Trophoblast cell (in vitro differentiated cells and primary cell): ENCODE results near the gene ALPP.

Experiments
- DNase-seq, 2 donors: peaks; one replicate each; pipeline ENCODE4 v3.0.0-alpha.2; 2016
- H2AFZ ChIP-seq: 2 replicates; pipeline ENCODE4 v1.6.1; 2013; ENCODE audit warnings: low read length, moderate library complexity, mild to moderate bottlenecking; ENCODE audit not compliant: insufficient read depth, poor library complexity
- H2AK5ac ChIP-seq: 2 replicates; pipeline ENCODE4 v1.6.1; 2013; ENCODE audit warnings: mild to moderate bottlenecking, low read length
- H2BK120ac ChIP-seq: 2 replicates; pipeline ENCODE4 v1.6.1; 2013; ENCODE audit warnings: low read length, mild to moderate bottlenecking, moderate library complexity; ENCODE audit not compliant: insufficient read depth, poor library complexity
- H2BK12ac ChIP-seq: 2 replicates; pipeline ENCODE4 v1.6.1; 2013; ENCODE audit warnings: mild to moderate bottlenecking, low read length, moderate library complexity
- H2BK5ac ChIP-seq: 2 replicates; pipeline ENCODE4 v1.6.1; 2013; ENCODE audit warnings: low read length, low read depth, moderate library complexity, mild to moderate bottlenecking; ENCODE audit not compliant: poor library complexity
- H3K14ac ChIP-seq: 2 replicates; pipeline ENCODE4 v1.6.1; 2013; ENCODE audit warnings: mild to moderate bottlenecking, low read length
- H3K18ac ChIP-seq: 2 replicates; pipeline ENCODE4 v1.6.1; 2013; ENCODE audit warnings: mild to moderate bottlenecking, low read length
- H3K23ac ChIP-seq: 2 replicates; pipeline ENCODE4 v1.6.1; 2013; ENCODE audit warnings: low read length
- H3K27ac ChIP-seq: 2 replicates; pipeline ENCODE4 v1.5.1; 2013; ENCODE audit warnings: low read depth, mild to moderate bottlenecking, inconsistent platforms, low read length, moderate library complexity
- H3K27me3 ChIP-seq: 2 replicates; pipeline ENCODE4 v1.6.1; 2013; ENCODE audit warnings: inconsistent platforms, mild to moderate bottlenecking, low read length, moderate library complexity; ENCODE audit not compliant: insufficient read depth
- H3K36me3 ChIP-seq, 2 experiments: 1 replicate in 1 of 2; 2 replicates in 1 of 2; pipeline ENCODE4 v1.6.1; 2013; ENCODE audit warnings: low read length in 2 of 2, mild to moderate bottlenecking in 2 of 2, moderate library complexity in 1 of 2; ENCODE audit not compliant: insufficient read depth in 2 of 2, control insufficient read depth in 1 of 2
- H3K4ac ChIP-seq: 2 replicates; pipeline ENCODE4 v1.6.1; 2013; ENCODE audit warnings: low read depth, mild to moderate bottlenecking, low read length, moderate library complexity
- H3K4me1 ChIP-seq, 2 experiments: 1 replicate in 1 of 2; 2 replicates in 1 of 2; pipeline ENCODE4 v1.6.1; 2013; ENCODE audit warnings: low read length in 2 of 2, mild to moderate bottlenecking in 2 of 2, moderate library complexity in 1 of 2; ENCODE audit not compliant: insufficient read depth in 2 of 2, control insufficient read depth in 1 of 2
- H3K4me2 ChIP-seq: 2 replicates; pipeline ENCODE4 v1.6.1; 2013; ENCODE audit warnings: inconsistent platforms, mild to moderate bottlenecking, low read length, moderate library complexity
- H3K4me3 ChIP-seq: 2 replicates; pipeline ENCODE4 v1.5.1; 2013; ENCODE audit warnings: mild to moderate bottlenecking, low read depth, low read length, inconsistent platforms
- H3K79me1 ChIP-seq: one replicate; pipeline ENCODE4 v1.6.1; 2013; ENCODE audit warnings: low read length
- H3K79me2 ChIP-seq: 2 replicates; pipeline ENCODE4 v1.6.1; 2013; ENCODE audit warnings: low read length, mild to moderate bottlenecking; ENCODE audit not compliant: control insufficient read depth, insufficient read depth, poor library complexity
- H3K9ac ChIP-seq: 2 replicates; pipeline ENCODE4 v1.6.1; 2013; ENCODE audit warnings: mild to moderate bottlenecking, low read length
- H3K9me3 ChIP-seq: 2 replicates; pipeline ENCODE4 v1.6.1; 2013; ENCODE audit warnings: low read depth, mild to moderate bottlenecking, control low read depth, inconsistent platforms, low read length; ENCODE audit not compliant: insufficient read depth
- H4K12ac ChIP-seq: 2 replicates; pipeline ENCODE4 v1.6.1; 2013; ENCODE audit warnings: low read depth, mild to moderate bottlenecking, low read length, moderate library complexity
- H4K8ac ChIP-seq: 2 replicates; pipeline ENCODE4 v1.6.1; 2013; ENCODE audit warnings: low read depth, mild to moderate bottlenecking, low read length, moderate library complexity
- H4K91ac ChIP-seq: one replicate; pipeline ENCODE4 v1.6.1; 2013; ENCODE audit warnings: low read depth, mild to moderate bottlenecking, low read length, moderate library complexity
- WGBS: extraction: QIAGEN DNeasy Blood & Tissue Kit; methylation state at CpG from one replicate; pipeline ENCODE4 v1.1.7; 2013; ENCODE audit warnings: missing lambda C conversion rate; ENCODE audit not compliant: insufficient read length, insufficient coverage; ENCODE audit errors: extremely low coverage; 5-methylcytosine and 5-hydroxymethylcytosine counted together

Gene ALPP

GRCh38 chr2:232418466-232419244 lies 40.1 kb downstream of the ALPP start:
- Histone ChIP-seq H4K8ac (no peak overlapping the region), H2BK120ac (no peak overlapping the region), H2BK12ac (no peak overlapping the region), H3K9me3 (peaks cover 13% of the 10 kb centered on the region), H3K27me3 (peaks cover 35% of the 10 kb centered on the region), H3K79me2 (no peaks in the 10 kb centered on the region), H3K36me3 (no peaks in the 10 kb centered on the region), H3K4me3 (peak overlapping the region; percentile 25), H3K9ac (no peak overlapping the region), H3K4me2 (peak overlapping the region; percentile 76), H2AFZ (no peak overlapping the region), H2BK5ac (no peak overlapping the region), H3K23ac (no peak overlapping the region), H3K4ac (no peak overlapping the region), H3K18ac (no peak overlapping the region), H4K91ac (no peak overlapping the region), H3K79me1 (no peaks in the 10 kb centered on the region), H3K14ac (no peak overlapping the region), H4K12ac (no peak overlapping the region), H3K4me1 (peaks cover 21 to 25% of the 10 kb centered on the region in 2 experiments), H2AK5ac (no peak overlapping the region), H3K27ac (no peak overlapping the region)
- DNase-seq = peak; percentile 20 to 53
- WGBS = no CpG with 5 or more reads among the region's 49 CpGs

- no peaks in the 10 kb centered on the region for H3K79me2 ChIP-seq
- no peak overlapping the region for H2AFZ ChIP-seq
- no CpG with 5 or more reads among the region's 79 CpGs for WGBS
- no peak overlapping the region for H3K9ac ChIP-seq
- H4K91ac ChIP-seq = no peak overlapping the region
- peak in 1 of 2 donors; percentile 19 for DNase-seq
- H4K12ac ChIP-seq = peak overlapping the region; percentile 6
- H3K27me3 ChIP-seq = peaks cover 35% of the 10 kb centered on the region
- no peak overlapping the region for H3K18ac ChIP-seq
- H3K9me3 ChIP-seq = peaks cover 13% of the 10 kb centered on the region
- H4K8ac ChIP-seq = no peak overlapping the region
- H2BK5ac ChIP-seq = no peak overlapping the region
- no peak overlapping the region for H2BK12ac ChIP-seq
- peak overlapping the region; percentile 25 for H3K4me3 ChIP-seq
- H3K4ac ChIP-seq = no peak overlapping the region
- H3K36me3 ChIP-seq = no peaks in the 10 kb centered on the region
- peaks cover 21 to 25% of the 10 kb centered on the region in 2 experiments for H3K4me1 ChIP-seq
- H3K23ac ChIP-seq = no peak overlapping the region
- H3K79me1 ChIP-seq = no peaks in the 10 kb centered on the region
- H3K14ac ChIP-seq = no peak overlapping the region
- H3K27ac ChIP-seq = no peak overlapping the region
- H3K4me2 ChIP-seq = peak overlapping the region; percentile 76
- H2BK120ac ChIP-seq = no peak overlapping the region
- no peak overlapping the region for H2AK5ac ChIP-seq
These were observed 40.9 kb downstream of the ALPP start for GRCh38 chr2:232419245-232420072.

GRCh38 chr2:232420073-232420454 lies 41.5 kb downstream of the ALPP start:
- no peaks in the 10 kb centered on the region for H3K79me2 ChIP-seq
- peak overlapping the region; percentile 76 for H3K4me2 ChIP-seq
- H2BK5ac ChIP-seq = no peak overlapping the region
- H2BK120ac ChIP-seq = no peak overlapping the region
- peak overlapping the region; percentile 51 for H3K4me3 ChIP-seq
- H2AK5ac ChIP-seq = no peak overlapping the region
- DNase-seq = no peak
- peaks cover 35% of the 10 kb centered on the region for H3K27me3 ChIP-seq
- no peak overlapping the region for H3K23ac ChIP-seq
- H3K9me3 ChIP-seq = peaks cover 13% of the 10 kb centered on the region
- H3K18ac ChIP-seq = no peak overlapping the region
- H3K14ac ChIP-seq = no peak overlapping the region
- H4K12ac ChIP-seq = no peak overlapping the region
- H2AFZ ChIP-seq = no peak overlapping the region
- peaks cover 21 to 25% of the 10 kb centered on the region in 2 experiments for H3K4me1 ChIP-seq
- no peaks in the 10 kb centered on the region for H3K79me1 ChIP-seq
- H3K9ac ChIP-seq = no peak overlapping the region
- H4K8ac ChIP-seq = no peak overlapping the region
- no peak overlapping the region for H2BK12ac ChIP-seq
- no peak overlapping the region for H3K4ac ChIP-seq
- no peak overlapping the region for H3K27ac ChIP-seq
- no CpG with 5 or more reads among the region's 22 CpGs for WGBS
- no peaks in the 10 kb centered on the region for H3K36me3 ChIP-seq
- H4K91ac ChIP-seq = no peak overlapping the region

- H3K14ac ChIP-seq = peak overlapping the region; percentile 18
- H4K91ac ChIP-seq = no peak overlapping the region
- H4K12ac ChIP-seq = no peak overlapping the region
- H3K23ac ChIP-seq = no peak overlapping the region
- H3K9me3 ChIP-seq = peaks cover 13% of the 10 kb centered on the region
- WGBS = no CpG with 5 or more reads among the region's 79 CpGs
- H3K4me3 ChIP-seq = peak overlapping the region; percentile 51
- H2BK5ac ChIP-seq = no peak overlapping the region
- no peaks in the 10 kb centered on the region for H3K36me3 ChIP-seq
- H2AFZ ChIP-seq = peak overlapping the region; percentile 32
- H3K9ac ChIP-seq = no peak overlapping the region
- DNase-seq = peak; percentile 48 to 70
- peak overlapping the region; percentile 76 for H3K4me2 ChIP-seq
- H3K4me1 ChIP-seq = peaks cover 21 to 25% of the 10 kb centered on the region in 2 experiments
- no peak overlapping the region for H3K18ac ChIP-seq
- H2BK120ac ChIP-seq = no peak overlapping the region
- H3K27me3 ChIP-seq = peaks cover 35% of the 10 kb centered on the region
- no peak overlapping the region for H4K8ac ChIP-seq
- H3K27ac ChIP-seq = no peak overlapping the region
- no peaks in the 10 kb centered on the region for H3K79me1 ChIP-seq
- no peak overlapping the region for H3K4ac ChIP-seq
- H2AK5ac ChIP-seq = no peak overlapping the region
- no peak overlapping the region for H2BK12ac ChIP-seq
- H3K79me2 ChIP-seq = no peaks in the 10 kb centered on the region
These were observed 42.1 kb downstream of the ALPP start for GRCh38 chr2:232420463-232421188.
